ENCODE results near the gene LMNTD2.

Gene LMNTD2

DNA sequence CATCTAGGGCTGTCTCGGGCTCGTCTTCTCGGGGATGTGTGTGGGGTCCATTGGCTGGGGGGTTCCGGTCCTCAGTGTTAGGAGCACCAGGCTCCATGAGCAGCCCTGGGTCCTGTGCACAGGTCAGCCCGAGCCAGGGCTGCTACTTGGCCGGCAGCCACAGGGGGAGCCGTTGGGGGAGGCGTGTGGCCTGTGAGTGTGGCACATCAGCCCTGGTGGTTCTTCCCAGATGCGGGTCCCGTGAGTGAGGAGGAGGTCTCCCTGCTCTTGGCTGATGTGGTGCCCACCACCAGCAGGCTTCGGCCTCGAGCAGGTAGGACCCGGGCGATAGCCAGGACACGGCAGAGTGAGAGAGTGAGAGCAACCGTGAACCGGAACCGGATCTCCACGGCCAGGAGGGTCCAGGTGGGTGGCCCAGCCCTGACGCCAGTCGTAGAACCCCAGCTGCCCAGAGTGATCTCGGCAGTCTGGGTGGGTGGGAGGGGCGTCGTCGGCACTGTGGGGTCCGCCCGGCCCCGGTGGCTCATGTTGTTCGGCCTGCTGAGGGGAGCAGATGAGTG lies 36.7 kb upstream of the LMNTD2 start:
- no peak overlapping the region for H3K4me3 Mint-ChIP-seq
- no peaks in the 10 kb centered on the region for H3K9me3 Mint-ChIP-seq
- TF ChIP-seq, protein P1, sequence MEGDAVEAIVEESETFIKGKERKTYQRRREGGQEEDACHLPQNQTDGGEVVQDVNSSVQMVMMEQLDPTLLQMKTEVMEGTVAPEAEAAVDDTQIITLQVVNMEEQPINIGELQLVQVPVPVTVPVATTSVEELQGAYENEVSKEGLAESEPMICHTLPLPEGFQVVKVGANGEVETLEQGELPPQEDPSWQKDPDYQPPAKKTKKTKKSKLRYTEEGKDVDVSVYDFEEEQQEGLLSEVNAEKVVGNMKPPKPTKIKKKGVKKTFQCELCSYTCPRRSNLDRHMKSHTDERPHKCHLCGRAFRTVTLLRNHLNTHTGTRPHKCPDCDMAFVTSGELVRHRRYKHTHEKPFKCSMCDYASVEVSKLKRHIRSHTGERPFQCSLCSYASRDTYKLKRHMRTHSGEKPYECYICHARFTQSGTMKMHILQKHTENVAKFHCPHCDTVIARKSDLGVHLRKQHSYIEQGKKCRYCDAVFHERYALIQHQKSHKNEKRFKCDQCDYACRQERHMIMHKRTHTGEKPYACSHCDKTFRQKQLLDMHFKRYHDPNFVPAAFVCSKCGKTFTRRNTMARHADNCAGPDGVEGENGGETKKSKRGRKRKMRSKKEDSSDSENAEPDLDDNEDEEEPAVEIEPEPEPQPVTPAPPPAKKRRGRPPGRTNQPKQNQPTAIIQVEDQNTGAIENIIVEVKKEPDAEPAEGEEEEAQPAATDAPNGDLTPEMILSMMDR (IDR thresholded peaks at IDR 0.05; ENCODE audit: unreplicated experiment in 3 of 3), result no peak
- no peak overlapping the region for H3K27ac Mint-ChIP-seq
- peaks cover 47% of the 10 kb centered on the region for H3K36me3 Mint-ChIP-seq (ENCODE audit: low read depth)
- H3K27me3 Mint-ChIP-seq (ENCODE audit: low read depth), result no peaks in the 10 kb centered on the region
- no peaks in the 10 kb centered on the region for H3K4me1 Mint-ChIP-seq

DNA sequence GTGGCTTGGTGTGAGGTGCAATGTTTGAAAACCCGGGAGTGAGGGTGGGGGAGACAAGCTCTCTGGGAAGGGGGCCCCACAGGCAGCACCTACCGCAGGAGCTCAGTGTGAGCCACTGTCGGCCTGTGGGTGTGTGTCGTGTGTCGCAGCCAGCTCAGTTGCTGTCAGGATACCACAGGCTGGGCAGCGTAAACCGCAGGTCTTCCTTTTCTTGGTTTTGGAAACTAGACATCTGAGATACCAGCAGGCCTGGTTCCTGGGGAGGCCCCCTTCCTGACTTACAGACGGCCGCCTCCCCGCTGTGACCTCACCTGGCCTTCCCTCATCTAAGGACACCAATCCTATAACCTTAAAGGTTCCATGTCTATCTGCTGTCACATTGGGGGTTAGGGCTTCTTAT lies 35.8 kb upstream of the LMNTD2 start:
- H3K4me1 Mint-ChIP-seq, result no peaks in the 10 kb centered on the region
- H3K27ac Mint-ChIP-seq, result no peak overlapping the region
- peaks cover 41% of the 10 kb centered on the region for H3K36me3 Mint-ChIP-seq (ENCODE audit: low read depth)
- no peaks in the 10 kb centered on the region for H3K9me3 Mint-ChIP-seq
- TF ChIP-seq, protein P1 (IDR thresholded peaks at IDR 0.05; ENCODE audit: unreplicated experiment in 3 of 3), result no peak
- H3K27me3 Mint-ChIP-seq (ENCODE audit: low read depth), result no peaks in the 10 kb centered on the region
- H3K4me3 Mint-ChIP-seq, result no peak overlapping the region

DNA sequence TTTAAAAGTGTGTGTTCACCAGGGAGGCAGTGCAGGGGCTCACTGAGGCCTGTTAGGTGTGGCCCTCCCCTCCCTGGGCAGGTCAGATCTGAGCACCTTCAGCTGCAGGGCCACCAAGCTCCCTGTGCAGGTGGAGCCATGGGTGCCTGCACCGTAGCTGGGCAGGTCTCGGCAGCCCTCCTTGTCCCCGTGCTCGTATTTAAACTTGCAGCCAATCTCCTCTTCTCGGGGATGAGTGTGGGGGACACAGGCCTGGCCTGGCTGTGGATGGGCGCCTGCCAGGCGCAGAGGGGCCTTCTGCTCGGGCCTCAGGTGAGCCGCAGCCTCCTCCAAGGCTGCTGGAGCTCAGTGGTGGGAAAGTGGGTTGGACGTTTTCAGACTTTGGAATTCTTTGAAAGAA lies 34.9 kb upstream of the LMNTD2 start:
- Mint-ChIP-seq H3K9me3 (no peaks in the 10 kb centered on the region), H3K36me3 (ENCODE audit: low read depth) (peaks cover 47% of the 10 kb centered on the region), H3K4me3 (no peak overlapping the region), H3K27ac (no peak overlapping the region), H3K4me1 (no peaks in the 10 kb centered on the region), H3K27me3 (ENCODE audit: low read depth) (no peaks in the 10 kb centered on the region)
- TF ChIP-seq, protein P1 (IDR thresholded peaks at IDR 0.05; ENCODE audit: unreplicated experiment in 3 of 3), result no peak

DNA sequence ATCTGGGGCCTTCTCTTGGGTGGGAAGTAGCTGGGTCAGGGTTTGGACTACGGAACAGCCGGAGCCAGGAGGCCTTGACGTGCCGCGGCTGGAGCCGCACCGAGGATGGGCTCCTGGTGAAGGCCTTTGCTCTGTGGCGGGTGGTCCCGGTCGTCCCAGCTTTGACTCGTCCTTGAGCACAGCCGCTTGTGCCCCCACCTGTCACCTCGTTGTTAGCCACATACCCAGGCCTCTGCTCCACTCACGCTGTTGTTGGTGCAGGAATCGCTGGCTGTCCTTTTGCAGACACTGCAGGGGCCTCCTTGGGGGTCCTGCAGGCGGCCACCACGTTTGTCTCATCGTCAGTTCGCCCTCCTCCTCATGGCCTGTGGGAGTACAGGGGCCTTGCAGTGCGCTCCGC lies 32.8 kb upstream of the LMNTD2 start:
- no peaks in the 10 kb centered on the region for H3K9me3 Mint-ChIP-seq
- H3K27me3 Mint-ChIP-seq (ENCODE audit: low read depth), result no peaks in the 10 kb centered on the region
- peaks cover 58% of the 10 kb centered on the region for H3K36me3 Mint-ChIP-seq (ENCODE audit: low read depth)
- H3K4me1 Mint-ChIP-seq, result no peaks in the 10 kb centered on the region
- no peak overlapping the region for H3K27ac Mint-ChIP-seq
- TF ChIP-seq, protein P1 (IDR thresholded peaks at IDR 0.05; ENCODE audit: unreplicated experiment in 3 of 3), result no peak
- H3K4me3 Mint-ChIP-seq, result no peak overlapping the region

DNA sequence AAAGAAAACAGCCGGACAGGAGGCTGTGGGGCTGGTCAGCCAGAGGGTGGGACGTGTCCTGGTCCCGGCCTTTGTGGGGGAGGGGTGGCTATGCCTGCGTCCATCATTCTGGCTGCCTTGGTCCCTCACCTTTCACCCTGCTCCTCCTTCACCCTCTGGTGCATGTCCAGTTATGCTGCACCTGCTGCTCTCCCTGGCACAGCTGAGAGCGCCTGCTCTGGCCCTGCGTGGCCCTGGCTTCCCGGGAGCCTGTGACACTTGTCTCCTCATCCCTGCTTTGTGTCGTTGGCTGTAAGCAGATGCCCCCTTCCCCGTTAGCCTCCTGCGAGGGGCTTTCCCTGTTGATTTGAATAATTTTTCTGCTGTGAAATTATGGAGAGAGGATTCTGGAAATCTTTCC lies 32.4 kb upstream of the LMNTD2 start:
- H3K9me3 Mint-ChIP-seq, result no peaks in the 10 kb centered on the region
- TF ChIP-seq, protein P1 (IDR thresholded peaks at IDR 0.05; ENCODE audit: unreplicated experiment in 3 of 3), result no peak
- no peak overlapping the region for H3K27ac Mint-ChIP-seq
- no peaks in the 10 kb centered on the region for H3K4me1 Mint-ChIP-seq
- H3K27me3 Mint-ChIP-seq (ENCODE audit: low read depth), result no peaks in the 10 kb centered on the region
- no peak overlapping the region for H3K4me3 Mint-ChIP-seq
- H3K36me3 Mint-ChIP-seq (ENCODE audit: low read depth), result peaks cover 60% of the 10 kb centered on the region

DNA sequence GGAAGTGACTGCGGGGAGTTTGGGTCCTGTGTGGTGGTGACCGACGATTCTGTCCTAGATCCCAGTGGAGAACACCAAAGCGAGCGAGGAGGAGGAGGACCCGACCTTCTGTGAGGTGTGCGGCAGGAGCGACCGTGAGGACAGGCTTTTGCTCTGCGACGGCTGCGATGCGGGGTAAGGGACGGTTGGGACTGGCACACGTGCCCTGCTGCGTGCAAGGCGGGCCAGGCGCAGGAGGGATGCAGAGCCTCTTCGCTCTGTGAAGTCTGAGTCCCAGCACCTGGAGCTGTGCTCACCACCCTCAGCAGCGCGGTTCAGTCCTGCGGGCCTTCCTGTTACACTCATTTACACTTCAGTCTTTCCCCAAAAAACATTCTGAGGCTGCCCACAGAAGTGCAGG lies 32.0 kb upstream of the LMNTD2 start:
- Mint-ChIP-seq H3K36me3 (ENCODE audit: low read depth) (peaks cover 64% of the 10 kb centered on the region), H3K27me3 (ENCODE audit: low read depth) (no peaks in the 10 kb centered on the region), H3K27ac (no peak overlapping the region), H3K9me3 (no peaks in the 10 kb centered on the region), H3K4me1 (no peaks in the 10 kb centered on the region), H3K4me3 (no peak overlapping the region)
- TF ChIP-seq, protein P1 (IDR thresholded peaks at IDR 0.05; ENCODE audit: unreplicated experiment in 3 of 3), result no peak

All from nephron (organoid).